Hindlimb muscle (tissue), 1 donor: ENCODE data around the gene NTRK2. TPM values are rescaled to one million over a fixed set of nuclear protein-coding genes. Genes with fewer than 3 reads are reported as not detected.

Source experiments
- DNase-seq: peaks from one replicate; pipeline ENCODE4 v3.0.0-alpha.2; 2013
- polyA plus RNA-seq: library from polyadenylated mRNA; unstranded; fragments of 120-200 nt; gene quantifications from one replicate; pipeline ENCODE4 v1.2.1, GENCODE V29; 2013; ENCODE audit not compliant: insufficient read length

The NTRK2 gene
- polyA plus RNA-seq, 1 donor: 14.5 TPM

DNA sequence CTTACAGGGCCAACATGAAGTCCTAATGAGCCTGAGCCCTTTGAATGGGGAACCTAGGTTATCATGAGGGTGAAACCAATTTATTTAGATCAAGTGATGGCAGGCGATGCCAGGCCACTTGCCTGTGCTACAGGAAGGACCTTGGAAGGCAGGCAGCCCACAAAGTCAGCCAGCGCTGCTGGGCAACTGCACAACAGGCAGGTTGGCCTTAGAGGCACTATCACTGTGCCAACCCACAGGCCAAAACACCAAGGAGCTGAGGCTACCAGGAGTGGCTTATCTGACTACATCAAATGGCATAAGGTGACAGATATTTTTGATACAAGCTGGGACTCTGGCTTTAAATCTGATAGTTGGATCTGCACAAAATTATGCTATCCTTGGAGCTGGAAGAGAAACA lies 319.1 kb downstream of the NTRK2 start:
- DNase-seq: no peak

DNA sequence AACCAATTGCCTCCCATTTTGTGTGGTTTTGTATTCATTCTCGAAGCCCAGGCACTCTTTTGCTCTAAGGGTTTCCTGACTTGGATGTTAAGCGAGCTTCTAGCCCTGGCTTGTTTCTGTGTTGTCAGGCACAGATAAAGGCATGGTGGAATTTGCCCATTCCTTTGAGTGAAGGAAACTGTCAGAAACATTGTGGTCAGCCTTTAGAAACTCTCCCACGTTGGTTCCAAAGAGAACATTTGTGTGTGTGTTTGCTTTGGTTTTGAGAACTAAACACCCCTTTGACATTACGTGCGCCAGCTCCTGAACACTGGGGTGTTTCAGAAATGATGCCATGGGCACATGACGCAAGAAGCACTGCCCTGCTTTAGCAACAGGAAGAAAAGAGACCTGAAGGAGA lies 320.9 kb downstream of the NTRK2 start:
- DNase-seq: no peak

DNA sequence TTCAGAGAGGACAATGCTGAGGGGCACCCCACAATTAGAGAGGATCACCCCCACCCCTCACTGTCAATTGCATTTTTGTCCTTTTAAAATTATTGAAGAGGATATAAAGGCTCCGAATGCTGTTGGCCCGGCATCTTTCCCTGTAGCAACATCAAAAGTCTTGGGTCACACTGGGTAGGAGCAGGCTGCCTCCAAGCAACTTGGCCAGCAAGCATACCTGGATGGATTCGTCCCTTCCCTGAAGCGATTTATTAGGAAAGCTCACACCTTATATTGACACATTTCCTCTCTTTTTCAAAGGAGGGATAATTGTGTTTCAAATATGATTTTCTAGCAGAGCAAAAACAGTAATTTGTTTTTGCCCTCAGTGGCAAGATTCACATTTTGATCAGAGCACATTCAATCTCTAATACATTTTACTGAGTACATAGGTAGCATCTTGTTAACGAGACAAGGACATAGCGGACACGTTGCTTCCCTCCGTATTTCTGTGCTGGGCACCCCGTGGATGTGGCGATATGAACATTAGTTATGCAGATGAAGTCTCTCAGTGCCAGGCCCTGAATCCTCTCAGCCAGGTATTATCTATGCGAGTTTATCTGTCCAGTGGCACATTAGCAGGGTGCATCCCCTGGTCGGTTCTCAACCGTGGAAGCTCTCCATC lies 321.5 kb downstream of the NTRK2 start:
- DNase-seq: no peak

DNA sequence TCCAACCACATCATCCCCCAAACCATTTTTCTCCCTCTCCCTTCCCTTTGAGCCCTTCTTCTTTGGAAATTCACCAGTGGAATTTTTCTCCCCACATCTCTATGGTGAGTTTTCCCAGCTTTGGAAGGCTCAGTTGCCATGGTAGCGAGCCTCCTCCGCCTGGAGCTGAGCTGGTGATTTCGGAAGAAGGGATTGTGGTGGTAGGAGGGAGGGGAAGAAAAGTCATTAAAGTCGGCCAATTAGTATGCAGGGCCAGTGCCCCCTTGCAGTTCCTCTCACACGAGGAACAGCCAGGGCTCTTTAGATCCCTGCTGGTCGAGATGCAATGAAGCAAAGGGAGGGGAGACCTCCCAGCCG lies 322.0 kb downstream of the NTRK2 start:
- no peak for DNase-seq

DNA sequence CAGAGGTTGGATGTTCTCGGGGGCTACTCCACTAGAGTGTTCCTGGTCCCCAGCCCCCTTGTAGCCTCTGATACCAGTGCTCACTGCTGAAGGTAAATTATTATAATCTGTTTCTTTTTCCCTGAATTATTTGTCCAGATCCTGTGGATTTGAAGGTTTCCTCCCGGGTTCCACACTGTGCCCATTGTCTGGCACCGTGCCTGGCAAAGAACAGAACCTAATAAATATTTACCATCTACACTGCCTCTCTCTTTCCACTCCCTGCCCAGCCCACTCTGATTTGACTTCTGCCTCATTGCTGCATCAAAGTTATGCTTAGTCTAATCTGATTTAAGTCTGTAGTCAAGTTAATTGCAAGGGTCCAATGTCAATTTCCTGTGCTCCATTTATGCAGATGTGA lies 322.9 kb downstream of the NTRK2 start:
- no peak for DNase-seq

DNA sequence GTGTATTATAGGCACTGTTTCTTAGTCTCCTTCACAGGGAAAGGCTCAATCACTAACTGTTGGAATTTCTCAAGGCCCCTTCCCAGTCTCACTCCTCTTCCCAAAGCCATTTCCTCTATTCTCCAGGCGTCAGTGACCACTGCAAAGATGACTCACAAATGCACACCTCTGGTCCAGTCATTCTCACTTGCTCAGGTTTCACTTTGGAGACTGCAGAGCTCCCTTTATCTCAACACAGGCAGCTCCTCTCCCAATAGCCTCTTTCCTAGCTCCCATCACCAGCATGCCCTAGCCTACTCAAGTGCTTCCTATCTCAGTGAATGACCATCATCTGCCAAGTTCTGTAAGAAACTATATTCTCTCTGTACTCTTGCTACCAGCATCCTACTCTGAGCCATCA lies 323.6 kb downstream of the NTRK2 start:
- DNase-seq: no peak

DNA sequence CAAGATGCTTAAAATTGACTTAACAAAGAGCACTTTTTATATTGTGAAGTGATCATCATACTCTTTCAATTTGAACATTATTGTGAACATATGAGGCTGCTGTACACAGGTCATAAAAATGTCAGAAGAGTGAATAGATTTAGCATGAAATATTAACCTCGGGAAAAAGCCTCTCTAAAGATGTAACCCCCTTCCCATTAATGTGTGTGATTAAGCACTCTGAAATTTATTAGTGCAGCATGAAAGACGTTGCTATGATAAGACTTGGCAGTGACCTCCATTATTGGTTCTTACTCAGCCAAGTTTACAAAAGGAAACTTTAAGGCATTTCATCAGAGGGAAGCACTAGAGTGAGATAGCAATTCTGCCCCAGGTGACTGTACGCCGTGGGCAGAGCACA lies 326.5 kb downstream of the NTRK2 start:
- DNase-seq: no peak

DNA sequence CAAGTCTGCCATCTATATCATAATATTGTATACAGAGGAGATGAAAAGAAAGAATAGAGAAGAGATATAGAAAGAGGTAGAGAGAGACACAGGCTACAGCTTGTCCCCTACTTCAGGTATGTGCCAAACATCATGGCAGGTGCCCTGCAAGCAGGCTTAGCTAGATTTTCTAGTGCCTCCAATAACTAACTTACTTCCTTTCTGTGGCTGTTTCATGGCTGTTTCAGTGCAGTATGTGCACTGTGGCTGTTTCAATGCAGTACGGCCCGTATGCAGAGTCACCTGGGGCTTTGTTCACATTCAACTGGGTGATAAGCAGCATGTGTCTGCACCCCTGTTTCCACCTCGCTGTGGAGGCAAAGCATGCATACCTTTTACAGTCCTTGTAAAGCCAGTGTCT lies 327.2 kb downstream of the NTRK2 start:
- DNase-seq: no peak

DNA sequence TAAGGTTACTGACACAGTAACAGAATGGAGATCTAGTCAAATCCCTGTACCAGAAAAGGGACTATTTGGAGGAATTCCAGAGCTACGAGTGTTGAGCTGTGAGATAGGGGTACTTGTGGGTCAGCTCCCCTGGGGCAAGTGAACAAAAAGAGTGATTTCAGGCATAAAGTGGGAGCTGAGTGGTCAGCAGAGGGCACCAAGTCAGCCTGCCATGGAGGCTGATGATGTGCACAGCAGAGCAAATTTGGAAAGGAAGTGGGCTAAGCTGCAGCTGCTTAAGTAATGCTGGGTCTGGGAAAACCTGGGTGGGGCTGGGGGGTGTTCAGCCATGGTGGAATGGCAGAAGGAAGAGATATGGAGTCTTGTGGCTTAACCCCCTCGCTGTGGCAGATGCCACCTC lies 327.9 kb downstream of the NTRK2 start:
- no peak for DNase-seq

DNA sequence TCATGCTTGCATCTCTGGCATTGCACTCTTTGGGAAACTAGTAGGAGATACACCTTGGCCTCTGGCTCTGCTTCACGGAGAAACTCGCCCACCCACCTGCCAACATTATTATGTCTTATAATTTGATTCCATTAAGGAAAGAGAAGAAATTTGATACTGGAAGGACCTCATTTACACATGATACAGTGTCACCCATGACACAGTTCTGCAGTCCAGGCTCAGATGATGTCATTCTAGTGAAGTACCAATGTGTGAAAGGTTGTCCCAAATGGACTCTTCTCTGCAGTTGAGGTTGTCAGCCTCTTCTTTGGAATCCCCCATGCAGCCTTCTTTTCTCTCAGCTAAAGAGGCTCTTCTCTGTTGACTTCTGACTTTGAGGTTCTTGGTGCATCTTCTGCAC lies 329.1 kb downstream of the NTRK2 start:
- DNase-seq: no peak

DNA sequence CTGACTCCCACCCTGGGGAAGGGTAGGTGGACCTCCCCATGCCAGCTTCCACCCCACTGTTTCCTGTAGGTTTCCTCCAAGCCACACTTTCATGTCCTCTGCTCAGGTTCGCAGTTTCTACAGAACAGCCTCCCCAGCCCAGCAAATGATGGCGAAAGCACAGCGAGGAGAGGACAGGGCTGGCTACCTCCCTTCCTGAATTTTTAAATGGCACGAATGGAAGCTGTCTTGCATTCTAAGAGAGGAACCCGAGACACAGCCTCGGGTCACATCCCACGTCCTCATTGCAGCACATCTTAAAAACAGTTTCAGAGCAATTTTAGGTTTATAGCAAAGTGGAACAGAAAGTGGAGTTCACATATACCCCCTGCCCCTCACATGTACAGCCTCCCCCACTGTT lies 330.3 kb downstream of the NTRK2 start:
- DNase-seq: no peak

DNA sequence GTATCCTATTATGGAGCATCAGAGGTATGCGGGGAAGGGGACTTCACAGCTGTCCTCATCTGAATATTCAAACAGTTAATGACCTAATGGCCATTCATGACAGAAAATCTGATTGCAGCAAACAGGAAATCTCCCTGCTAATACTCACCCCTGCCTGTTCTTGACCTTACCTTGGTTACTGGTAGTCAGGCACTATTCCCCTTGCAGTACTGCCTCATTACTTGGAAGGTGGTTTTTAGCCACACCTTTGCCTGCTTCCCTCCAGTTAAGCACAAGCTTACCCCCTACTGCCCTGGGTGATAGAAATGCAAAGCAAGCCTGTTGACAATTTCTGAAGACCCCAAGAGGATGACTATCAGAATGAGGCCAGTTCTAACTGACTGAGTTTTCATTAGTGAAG lies 332.4 kb downstream of the NTRK2 start:
- no peak for DNase-seq

DNA sequence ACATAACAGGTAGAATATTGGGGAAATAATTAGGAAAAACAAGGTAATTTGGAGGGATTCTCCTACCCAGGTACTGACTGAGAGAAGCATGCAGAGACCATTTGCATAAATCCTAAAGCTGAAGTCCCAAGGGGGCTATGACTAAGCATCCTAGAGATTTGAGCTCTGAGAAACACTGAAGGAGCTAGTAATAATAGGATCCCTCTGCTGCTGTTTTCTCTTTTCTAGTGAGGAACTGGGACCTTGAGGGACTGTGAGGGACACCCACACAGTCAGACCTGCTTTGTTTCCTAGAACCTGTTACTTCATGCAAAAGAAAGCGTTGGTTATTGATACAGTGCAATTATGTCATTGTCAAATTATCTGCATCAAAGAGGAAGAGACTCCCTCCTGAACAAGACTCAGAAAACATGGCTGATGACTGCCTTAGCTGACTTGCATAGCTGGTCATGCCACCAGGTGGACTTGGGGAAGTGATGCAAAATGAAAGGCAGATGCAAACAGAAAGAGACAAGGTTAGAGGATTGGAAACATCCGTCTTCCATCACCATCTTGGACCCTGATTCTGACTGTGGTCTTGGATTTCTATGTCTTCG lies 335.4 kb downstream of the NTRK2 start:
- DNase-seq: no peak

DNA sequence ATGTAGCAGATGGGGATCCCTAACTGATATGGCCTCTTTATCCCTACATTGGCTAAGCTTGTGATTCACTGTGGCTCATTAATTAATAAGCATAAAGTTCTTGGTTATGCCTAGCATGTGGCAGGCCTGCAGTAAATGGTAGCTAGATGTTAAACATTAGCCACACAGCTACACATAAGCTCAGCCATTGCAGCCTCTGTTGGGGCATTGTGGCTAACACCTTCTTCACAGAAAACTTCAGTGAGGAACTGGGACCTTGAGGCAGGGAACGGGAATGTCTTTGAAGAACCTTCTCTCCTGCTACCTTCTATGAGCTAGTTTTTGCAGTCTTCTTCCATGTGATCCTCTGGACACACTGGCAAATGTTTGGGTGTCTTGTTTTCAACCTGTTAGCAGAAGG lies 338.2 kb downstream of the NTRK2 start:
- no peak for DNase-seq

DNA sequence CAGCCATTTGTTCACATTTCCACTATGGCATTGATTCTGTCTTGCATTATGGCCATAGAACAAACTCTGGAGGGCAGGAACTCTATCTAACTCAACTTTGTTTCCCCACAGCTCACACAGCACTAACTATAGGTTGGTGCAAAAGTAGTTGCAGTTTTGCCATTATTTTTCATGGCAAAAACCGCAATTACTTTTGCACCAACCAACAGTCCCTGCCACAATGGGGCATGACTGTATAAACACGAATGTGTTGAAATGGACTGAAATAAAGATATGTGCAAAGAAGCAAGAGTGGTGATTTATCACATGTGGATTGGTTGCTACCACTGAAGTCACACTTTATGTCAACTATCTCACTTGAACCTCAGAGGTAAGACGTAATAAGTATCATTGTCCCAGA lies 338.7 kb downstream of the NTRK2 start:
- no peak for DNase-seq

DNA sequence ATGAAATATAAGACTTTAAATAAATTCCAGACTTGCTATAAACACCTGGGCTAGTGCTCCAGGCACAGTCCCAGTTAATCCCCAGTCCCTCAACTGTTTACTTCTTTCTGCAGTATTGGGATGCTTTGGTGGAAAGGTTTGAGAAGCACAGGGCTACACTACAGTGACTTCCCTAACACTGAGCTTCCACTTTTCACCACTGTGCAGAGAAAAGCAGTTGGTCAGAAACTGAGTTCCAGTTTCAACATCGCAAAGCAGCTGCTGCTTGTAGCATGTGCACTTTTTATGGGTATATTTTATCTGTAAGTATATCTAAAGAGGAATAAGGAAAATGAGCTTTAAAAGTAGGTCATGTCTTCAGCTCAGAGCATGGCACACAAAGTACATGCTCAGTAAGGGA lies 339.7 kb downstream of the NTRK2 start:
- DNase-seq: no peak

DNA sequence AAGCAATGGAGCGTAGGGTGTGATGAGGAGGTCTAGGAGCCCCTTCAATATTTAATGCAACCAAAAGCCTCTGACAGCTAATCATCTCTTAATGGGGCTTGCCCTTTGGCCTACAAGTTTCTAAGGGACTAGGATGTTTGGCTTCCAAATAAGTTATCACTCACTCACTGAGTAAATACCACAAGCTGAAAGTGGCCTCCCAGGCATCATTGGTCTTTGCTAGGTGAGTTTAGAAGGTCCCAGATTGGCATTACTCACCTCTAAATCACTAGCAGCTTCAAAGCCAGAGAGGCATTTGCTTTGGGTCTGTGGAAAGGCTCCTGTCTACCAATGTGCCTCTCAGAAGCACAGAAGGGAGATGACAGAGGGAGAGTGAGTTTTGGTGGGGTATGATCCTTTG lies 344.2 kb downstream of the NTRK2 start:
- DNase-seq: no peak

DNA sequence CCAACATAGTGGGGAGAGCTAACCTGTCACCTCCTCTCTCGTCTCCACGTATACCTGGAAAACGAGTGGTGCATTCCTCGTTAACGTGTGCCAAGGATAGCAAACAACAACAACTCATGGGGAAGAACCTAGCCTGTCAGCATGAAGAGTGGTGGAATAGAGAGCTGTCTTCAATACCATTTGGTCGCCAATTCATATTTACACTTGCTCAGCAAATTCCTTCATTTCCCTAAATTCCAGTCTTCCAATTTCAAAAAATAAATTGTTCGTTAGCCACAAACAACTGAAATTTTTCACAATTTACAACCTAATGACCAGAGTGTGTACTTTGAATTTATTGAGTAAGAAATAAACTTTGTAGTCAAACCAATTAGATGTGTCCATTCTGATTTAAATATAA lies 344.8 kb downstream of the NTRK2 start:
- DNase-seq: no peak

DNA sequence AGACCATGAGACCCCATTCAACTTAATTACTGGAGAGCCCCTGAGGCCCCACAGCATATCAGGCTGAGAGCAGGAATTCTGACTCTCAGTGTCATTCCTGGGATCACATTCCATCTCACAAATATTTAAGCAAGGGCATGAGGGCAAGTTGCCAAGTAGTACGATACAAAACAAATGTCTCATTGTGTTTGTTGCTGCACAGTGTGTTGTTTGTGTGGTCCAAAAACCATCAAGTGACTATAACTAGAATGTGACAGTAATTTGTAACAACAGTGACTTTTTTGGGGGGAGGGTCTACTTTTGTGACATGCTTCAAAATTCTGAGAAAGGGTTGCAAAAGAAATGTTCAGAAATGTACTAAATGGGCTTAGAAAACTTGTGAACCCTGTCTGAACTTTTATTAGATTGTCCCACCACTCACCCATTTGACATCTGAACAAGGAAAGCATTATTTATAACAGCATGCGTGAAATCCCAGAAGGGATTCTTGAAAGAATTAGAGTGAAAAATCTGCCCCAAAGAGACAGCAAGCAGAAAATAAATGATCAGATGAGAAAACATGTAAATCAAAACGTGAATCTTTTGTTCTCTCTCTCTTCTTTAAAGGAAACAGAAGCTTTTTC lies 347.0 kb downstream of the NTRK2 start:
- DNase-seq: no peak

DNA sequence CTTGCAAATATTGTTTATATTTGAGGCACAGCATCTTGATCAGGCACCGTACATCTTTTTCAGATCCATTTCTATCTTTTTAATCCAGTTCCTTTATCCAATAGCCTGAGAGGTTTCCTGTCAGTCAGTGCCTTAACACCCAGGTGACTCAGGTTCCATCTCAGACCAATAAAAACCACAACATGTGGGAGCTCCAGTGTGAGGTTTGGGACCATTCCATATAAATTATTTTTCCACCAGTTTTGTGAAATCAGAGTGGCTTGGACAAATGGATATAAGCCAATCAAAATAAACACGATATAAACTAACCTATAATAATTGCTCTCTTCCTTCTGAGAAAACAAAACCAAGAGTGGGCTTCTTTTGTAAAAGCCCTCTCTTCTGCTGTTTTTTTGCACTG lies 351.3 kb downstream of the NTRK2 start:
- no peak for DNase-seq

DNA sequence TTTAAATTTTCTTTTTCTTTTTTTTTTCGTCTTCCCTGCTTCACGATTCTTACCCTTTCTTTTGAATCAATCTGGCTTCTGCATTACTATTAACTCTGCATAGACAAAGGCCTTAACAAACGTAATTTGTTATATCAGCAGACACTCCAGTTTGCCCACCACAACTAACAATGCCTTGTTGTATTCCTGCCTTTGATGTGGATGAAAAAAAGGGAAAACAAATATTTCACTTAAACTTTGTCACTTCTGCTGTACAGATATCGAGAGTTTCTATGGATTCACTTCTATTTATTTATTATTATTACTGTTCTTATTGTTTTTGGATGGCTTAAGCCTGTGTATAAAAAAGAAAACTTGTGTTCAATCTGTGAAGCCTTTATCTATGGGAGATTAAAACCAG lies 352.2 kb downstream of the NTRK2 start:
- DNase-seq: no peak

DNA sequence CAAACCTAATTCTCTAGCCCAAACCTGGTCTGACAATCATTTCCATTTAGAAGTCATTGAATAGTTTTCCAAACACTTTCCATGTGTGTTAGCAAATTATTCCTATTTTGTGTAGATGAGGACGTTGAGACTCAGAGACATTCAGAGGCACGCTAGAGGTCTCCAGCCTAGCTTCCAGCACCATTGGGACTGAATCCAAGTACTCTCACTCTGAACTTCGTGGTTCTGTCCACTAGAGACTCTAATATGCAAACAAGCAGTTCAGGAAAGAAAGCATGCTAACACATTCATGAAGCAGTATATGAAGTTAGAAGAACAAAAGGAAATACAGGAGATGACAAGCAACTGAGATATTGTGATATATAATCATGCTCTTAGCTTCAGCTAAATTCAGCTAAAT lies 354.8 kb downstream of the NTRK2 start:
- DNase-seq: peak; percentile 55

DNA sequence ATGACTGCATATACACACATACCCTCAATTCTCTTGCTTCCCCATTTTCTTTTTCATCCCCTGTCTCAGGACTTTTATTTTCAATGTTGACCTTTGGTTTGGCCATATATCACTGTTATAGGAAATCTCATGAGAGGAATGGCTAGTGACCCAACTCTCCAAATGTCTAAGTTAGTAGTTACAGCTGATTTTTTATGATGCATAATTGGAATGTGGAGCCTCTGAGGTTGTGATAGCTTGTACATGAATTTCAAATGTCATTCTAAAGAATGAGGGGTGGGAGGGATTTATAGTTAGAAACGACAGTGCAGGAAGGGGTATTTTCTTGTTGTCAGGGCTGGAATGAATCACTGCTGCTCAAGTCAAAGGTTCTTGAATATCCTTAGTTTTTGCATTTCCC lies 356.1 kb downstream of the NTRK2 start:
- DNase-seq: no peak

DNA sequence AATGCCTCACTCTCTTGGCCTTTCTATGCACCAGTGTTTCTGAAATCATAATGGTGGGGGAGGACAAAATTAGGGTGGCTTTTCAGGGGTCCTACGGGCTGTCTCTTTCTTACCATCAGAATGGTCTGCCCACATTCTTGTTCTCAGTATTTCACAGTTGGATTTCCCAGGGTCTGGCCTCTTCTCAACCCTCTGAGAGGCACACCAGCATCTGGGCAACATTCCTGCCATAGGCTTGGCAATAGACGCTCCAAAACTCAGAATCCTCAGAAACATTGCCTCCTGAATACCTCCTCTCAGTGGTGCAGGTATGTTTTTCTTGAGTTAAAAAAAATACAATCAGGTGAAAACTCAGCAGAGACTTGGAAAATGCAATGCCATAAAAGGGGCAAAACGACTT lies 358.3 kb downstream of the NTRK2 start:
- no peak for DNase-seq

DNA sequence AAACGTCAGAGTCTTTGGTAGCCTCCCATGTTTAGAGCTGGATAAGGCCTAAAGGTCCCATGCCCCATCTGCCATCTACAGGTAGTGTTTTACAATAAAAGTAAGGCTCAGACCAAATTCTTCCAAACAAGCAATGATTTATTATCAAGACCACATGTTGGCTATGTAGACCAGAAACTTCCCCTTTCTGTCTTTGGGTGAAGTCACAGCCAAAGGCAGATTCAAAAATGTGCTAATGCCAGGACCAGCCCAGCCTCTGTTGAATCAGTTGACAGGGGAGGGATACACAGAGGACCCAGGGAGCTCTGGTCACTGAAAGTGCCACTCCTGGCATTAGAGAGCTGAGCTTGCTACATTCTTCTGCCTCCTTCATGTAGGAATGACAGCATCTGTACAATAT lies 360.8 kb downstream of the NTRK2 start:
- no peak for DNase-seq
